ENCODE results near the gene GLIPR2. TPM values are rescaled to one million over a fixed set of nuclear protein-coding genes. Genes with fewer than 3 reads are reported as not detected.

The GLIPR2 gene
- total and polyA plus RNA-seq, 2 of the 13 experiments (the other 11 are each of a cell fraction or from before 2014, with no cell fraction given): 0.08 to 0.42 TPM

DNA sequence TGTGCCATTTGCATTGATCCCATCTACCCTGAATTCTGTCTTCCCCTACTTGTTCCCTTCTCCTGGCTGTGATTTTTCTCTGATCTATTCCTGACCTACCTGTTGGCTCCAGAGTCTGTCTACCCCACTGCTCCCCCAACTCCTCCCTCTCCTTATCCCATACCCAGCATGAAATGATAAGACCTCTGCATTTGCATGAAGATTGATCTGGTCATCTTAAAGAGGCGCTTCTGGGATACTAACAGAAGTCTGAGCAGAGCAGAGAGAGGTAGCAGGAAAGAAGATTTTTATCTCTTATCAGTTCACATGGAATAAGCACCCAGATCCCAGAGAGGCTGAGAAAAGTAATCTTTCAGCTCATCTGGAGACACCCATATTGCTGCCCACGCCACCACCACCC, 18.3 kb upstream of the GLIPR2 start:
- no peak overlapping the region for H3K4me2 ChIP-seq (ENCODE audit: low read depth, low read length)
- H3K4me3 ChIP-seq (replicated peaks in 1 of 3; ENCODE audit: insufficient read depth in 1 of 3, low read depth in 2 of 3, low read length in 3 of 3): no peak overlapping the region
- FAIRE-seq (no peak), ATAC-seq (no peak), DNase-seq (ENCODE audit: low spot score) (no peak)
- no TSS peak for BruUV-seq (replicated peaks)
- in situ Hi-C loops (cut with HindIII; ENCODE audit: extremely low pct_ligation_motif_present, low pct_unique_long_range_greater_than_20kb) (no loop called here), intact Hi-C loops (cut with micrococcal nuclease; ENCODE audit: unreplicated experiment) (no loop called here)
- TF ChIP-seq, protein P1, sequence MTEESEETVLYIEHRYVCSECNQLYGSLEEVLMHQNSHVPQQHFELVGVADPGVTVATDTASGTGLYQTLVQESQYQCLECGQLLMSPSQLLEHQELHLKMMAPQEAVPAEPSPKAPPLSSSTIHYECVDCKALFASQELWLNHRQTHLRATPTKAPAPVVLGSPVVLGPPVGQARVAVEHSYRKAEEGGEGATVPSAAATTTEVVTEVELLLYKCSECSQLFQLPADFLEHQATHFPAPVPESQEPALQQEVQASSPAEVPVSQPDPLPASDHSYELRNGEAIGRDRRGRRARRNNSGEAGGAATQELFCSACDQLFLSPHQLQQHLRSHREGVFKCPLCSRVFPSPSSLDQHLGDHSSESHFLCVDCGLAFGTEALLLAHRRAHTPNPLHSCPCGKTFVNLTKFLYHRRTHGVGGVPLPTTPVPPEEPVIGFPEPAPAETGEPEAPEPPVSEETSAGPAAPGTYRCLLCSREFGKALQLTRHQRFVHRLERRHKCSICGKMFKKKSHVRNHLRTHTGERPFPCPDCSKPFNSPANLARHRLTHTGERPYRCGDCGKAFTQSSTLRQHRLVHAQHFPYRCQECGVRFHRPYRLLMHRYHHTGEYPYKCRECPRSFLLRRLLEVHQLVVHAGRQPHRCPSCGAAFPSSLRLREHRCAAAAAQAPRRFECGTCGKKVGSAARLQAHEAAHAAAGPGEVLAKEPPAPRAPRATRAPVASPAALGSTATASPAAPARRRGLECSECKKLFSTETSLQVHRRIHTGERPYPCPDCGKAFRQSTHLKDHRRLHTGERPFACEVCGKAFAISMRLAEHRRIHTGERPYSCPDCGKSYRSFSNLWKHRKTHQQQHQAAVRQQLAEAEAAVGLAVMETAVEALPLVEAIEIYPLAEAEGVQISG (CRISPR knock-in tag; IDR thresholded peaks at IDR 0.05): no peak
- TF ChIP-seq, protein P2, sequence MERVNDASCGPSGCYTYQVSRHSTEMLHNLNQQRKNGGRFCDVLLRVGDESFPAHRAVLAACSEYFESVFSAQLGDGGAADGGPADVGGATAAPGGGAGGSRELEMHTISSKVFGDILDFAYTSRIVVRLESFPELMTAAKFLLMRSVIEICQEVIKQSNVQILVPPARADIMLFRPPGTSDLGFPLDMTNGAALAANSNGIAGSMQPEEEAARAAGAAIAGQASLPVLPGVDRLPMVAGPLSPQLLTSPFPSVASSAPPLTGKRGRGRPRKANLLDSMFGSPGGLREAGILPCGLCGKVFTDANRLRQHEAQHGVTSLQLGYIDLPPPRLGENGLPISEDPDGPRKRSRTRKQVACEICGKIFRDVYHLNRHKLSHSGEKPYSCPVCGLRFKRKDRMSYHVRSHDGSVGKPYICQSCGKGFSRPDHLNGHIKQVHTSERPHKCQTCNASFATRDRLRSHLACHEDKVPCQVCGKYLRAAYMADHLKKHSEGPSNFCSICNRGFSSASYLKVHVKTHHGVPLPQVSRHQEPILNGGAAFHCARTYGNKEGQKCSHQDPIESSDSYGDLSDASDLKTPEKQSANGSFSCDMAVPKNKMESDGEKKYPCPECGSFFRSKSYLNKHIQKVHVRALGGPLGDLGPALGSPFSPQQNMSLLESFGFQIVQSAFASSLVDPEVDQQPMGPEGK (CRISPR knock-in tag; IDR thresholded peaks at IDR 0.05): no peak
- TF ChIP-seq ZKSCAN8 (CRISPR knock-in tag; IDR thresholded peaks at IDR 0.05; ENCODE audit: borderline replicate concordance) (no peak), ATF7 (IDR thresholded peaks at IDR 0.05) (no peak), ATF7 (CRISPR knock-in tag; IDR thresholded peaks at IDR 0.05) (no peak), ARID2 (CRISPR knock-in tag; IDR thresholded peaks at IDR 0.05; ENCODE audit: borderline replicate concordance) (no peak), JUNB (CRISPR knock-in tag; IDR thresholded peaks at IDR 0.05; ENCODE audit: borderline replicate concordance) (no peak), CHD2 (IDR thresholded peaks at IDR 0.05; ENCODE audit: low read depth, low read length) (no peak), ZSCAN30 (CRISPR knock-in tag; IDR thresholded peaks at IDR 0.05) (no peak), SMAD3 (CRISPR knock-in tag; IDR thresholded peaks at IDR 0.05) (no peak), ZNF44 (CRISPR knock-in tag; IDR thresholded peaks at IDR 0.05) (no peak), ZNF446 (CRISPR knock-in tag; IDR thresholded peaks at IDR 0.05) (no peak), XBP1 (CRISPR knock-in tag; IDR thresholded peaks at IDR 0.05) (no peak), KDM5B (CRISPR knock-in tag; IDR thresholded peaks at IDR 0.05; ENCODE audit: borderline replicate concordance) (no peak)
- TF ChIP-seq, protein P3, sequence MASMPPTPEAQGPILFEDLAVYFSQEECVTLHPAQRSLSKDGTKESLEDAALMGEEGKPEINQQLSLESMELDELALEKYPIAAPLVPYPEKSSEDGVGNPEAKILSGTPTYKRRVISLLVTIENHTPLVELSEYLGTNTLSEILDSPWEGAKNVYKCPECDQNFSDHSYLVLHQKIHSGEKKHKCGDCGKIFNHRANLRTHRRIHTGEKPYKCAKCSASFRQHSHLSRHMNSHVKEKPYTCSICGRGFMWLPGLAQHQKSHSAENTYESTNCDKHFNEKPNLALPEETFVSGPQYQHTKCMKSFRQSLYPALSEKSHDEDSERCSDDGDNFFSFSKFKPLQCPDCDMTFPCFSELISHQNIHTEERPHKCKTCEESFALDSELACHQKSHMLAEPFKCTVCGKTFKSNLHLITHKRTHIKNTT (CRISPR knock-in tag; IDR thresholded peaks at IDR 0.05): no peak
- TF ChIP-seq, protein P4, sequence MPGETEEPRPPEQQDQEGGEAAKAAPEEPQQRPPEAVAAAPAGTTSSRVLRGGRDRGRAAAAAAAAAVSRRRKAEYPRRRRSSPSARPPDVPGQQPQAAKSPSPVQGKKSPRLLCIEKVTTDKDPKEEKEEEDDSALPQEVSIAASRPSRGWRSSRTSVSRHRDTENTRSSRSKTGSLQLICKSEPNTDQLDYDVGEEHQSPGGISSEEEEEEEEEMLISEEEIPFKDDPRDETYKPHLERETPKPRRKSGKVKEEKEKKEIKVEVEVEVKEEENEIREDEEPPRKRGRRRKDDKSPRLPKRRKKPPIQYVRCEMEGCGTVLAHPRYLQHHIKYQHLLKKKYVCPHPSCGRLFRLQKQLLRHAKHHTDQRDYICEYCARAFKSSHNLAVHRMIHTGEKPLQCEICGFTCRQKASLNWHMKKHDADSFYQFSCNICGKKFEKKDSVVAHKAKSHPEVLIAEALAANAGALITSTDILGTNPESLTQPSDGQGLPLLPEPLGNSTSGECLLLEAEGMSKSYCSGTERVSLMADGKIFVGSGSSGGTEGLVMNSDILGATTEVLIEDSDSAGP (CRISPR knock-in tag; IDR thresholded peaks at IDR 0.05; ENCODE audit: borderline replicate concordance): no peak
- no peaks in the 10 kb centered on the region for H3K79me2 ChIP-seq (ENCODE audit: insufficient read depth, low read length)
- no peaks in the 10 kb centered on the region for H3K9me3 ChIP-seq (ENCODE audit: low read length)
- H3K27ac ChIP-seq (ENCODE audit: extremely low read length, insufficient read depth, low read length): no peak overlapping the region
- ChIA-PET CTCF (ENCODE audit: low intra/inter-chr PET ratio, low total read pairs) (no interaction called here), POLR2A (no interaction called here)
- 69% methylated on average over 2 of the region's 2 CpGs for WGBS (ENCODE audit: low lambda C conversion rate)
- H4K20me1 ChIP-seq (ENCODE audit: insufficient read depth, low read length): no peaks in the 10 kb centered on the region
- H3K4me1 ChIP-seq (ENCODE audit: insufficient read depth, low read length): no peaks in the 10 kb centered on the region
- H3K27me3 ChIP-seq (ENCODE audit: control insufficient read depth in 1 of 2, insufficient read depth in 2 of 2, low read length in 2 of 2): peaks cover 0 to 2% of the 10 kb centered on the region in 2 experiments; a peak in 1 of 5 replicates
- H3K36me3 ChIP-seq (replicated peaks in 1 of 2; ENCODE audit: control insufficient read depth in 1 of 2, insufficient read depth in 2 of 2, low read length in 2 of 2): no peaks in the 10 kb centered on the region
- no peak overlapping the region for H3K9ac ChIP-seq (ENCODE audit: insufficient read depth, low read depth, low read length)
- no peak overlapping the region for H2AFZ ChIP-seq (ENCODE audit: low read length)
